ENCODE measurements around the gene IMMP2L. TPM values are rescaled to one million over a fixed set of nuclear protein-coding genes. Genes with fewer than 3 reads are reported as not detected.
A peak's percentile ranks its signal among the peaks of the same experiment; 100 is the strongest.

The IMMP2L gene
- total and polyA plus RNA-seq, 2 of the 13 experiments (the other 11 are each of a cell fraction or from before 2014, with no cell fraction given) = 7.8 to 16.9 TPM

- TF ChIP-seq GMEB1 (CRISPR knock-in tag; IDR thresholded peaks at IDR 0.05; ENCODE audit: borderline replicate concordance) = peak; percentile 44; the same call in 1 of the 2 replicates
- no peak for TF ChIP-seq ZNF484 (CRISPR knock-in tag; IDR thresholded peaks at IDR 0.05; ENCODE audit: borderline replicate concordance, low read depth)
- TF ChIP-seq ZNF850 (CRISPR knock-in tag; conservative IDR thresholded peaks at IDR 0.05) = no peak
- TF ChIP-seq SMARCE1 (IDR thresholded peaks at IDR 0.05; ENCODE audit: borderline replicate concordance) = no peak
- 0 out of 2 replicates have a peak, but pooled peaks have one; percentile 10 for TF ChIP-seq RFX3 (CRISPR knock-in tag; IDR thresholded peaks at IDR 0.05)
- peak; percentile 48; the same call in 1 of the 2 replicates for TF ChIP-seq ZNF33A (CRISPR knock-in tag; IDR thresholded peaks at IDR 0.05; ENCODE audit: borderline replicate concordance)
- TF ChIP-seq ZNF576 (CRISPR knock-in tag; IDR thresholded peaks at IDR 0.05) = no peak
- no peak for TF ChIP-seq NFE2 (CRISPR knock-in tag; IDR thresholded peaks at IDR 0.05)
- no peak for TF ChIP-seq TAF15 (IDR thresholded peaks at IDR 0.05; ENCODE audit: low read depth, low read length, poor library complexity, severe bottlenecking)
- no peak for TF ChIP-seq ZNF839 (CRISPR knock-in tag; IDR thresholded peaks at IDR 0.05; ENCODE audit: borderline replicate concordance)
- no peak for TF ChIP-seq ARID4A (CRISPR knock-in tag; IDR thresholded peaks at IDR 0.05; ENCODE audit: borderline replicate concordance)
- no peak for TF ChIP-seq ZNF770 (CRISPR knock-in tag; IDR thresholded peaks at IDR 0.05)
- no peak for TF ChIP-seq ZNF607 (CRISPR knock-in tag; IDR thresholded peaks at IDR 0.05; ENCODE audit: borderline replicate concordance)
- no peak for TF ChIP-seq ZNF431 (CRISPR knock-in tag; IDR thresholded peaks at IDR 0.05; ENCODE audit: borderline replicate concordance, low read depth)
- TF ChIP-seq ATF7-NPFF (CRISPR knock-in tag; IDR thresholded peaks at IDR 0.05; ENCODE audit: low read depth) = no peak
- TF ChIP-seq ARID5B (CRISPR knock-in tag; IDR thresholded peaks at IDR 0.05) = peak; percentile 95
- 0 out of 2 replicates have a peak, but pooled peaks have one; percentile 44 for TF ChIP-seq ZNF205 (CRISPR knock-in tag; IDR thresholded peaks at IDR 0.05)
Measured at GRCh38 chr7:111029141-111029572, 533.1 kb downstream of the IMMP2L start (continued).

Data from HepG2 (cell line).